K562 (cell line): ENCODE measurements around the gene ZMYND19. TPM values are rescaled to one million over a fixed set of nuclear protein-coding genes. Genes with fewer than 3 reads are reported as not detected.

Experiments
- ARID4B ChIP-seq: sonication (generic); formaldehyde crosslinking; IDR thresholded peaks from 2 replicates; pipeline ENCODE4 v1.8.0; 2022; ENCODE audit warnings: mild to moderate bottlenecking, missing genetic modification reagents
- CBX5 ChIP-seq: IDR thresholded peaks from 2 replicates; pipeline ENCODE4 v1.6.1; 2014; ENCODE audit warnings: low read depth, borderline replicate concordance
- CHAMP1 ChIP-seq: fragments of 450-650 bp; IDR thresholded peaks from 2 replicates; pipeline ENCODE4 v1.6.1; 2016; ENCODE audit warnings: mild to moderate bottlenecking
- E2F5 ChIP-seq: sonication (generic); formaldehyde crosslinking; IDR thresholded peaks from 2 replicates; pipeline ENCODE4 v1.8.0; 2022; ENCODE audit warnings: mild to moderate bottlenecking, missing genetic modification reagents
- E2F6 ChIP-seq, 2 experiments: IDR thresholded peaks; 2 replicates each; pipeline ENCODE4 v1.6.1; 2011; ENCODE audit warnings: borderline replicate concordance in 1 of 2, control low read depth in 1 of 2, low read depth in 1 of 2, low read length in 1 of 2, mild to moderate bottlenecking in 1 of 2, mixed read lengths in 1 of 2, moderate library complexity in 1 of 2; ENCODE audit not compliant: insufficient read depth in 1 of 2, insufficient read length in 1 of 2, poor library complexity in 1 of 2, severe bottlenecking in 1 of 2; ENCODE audit errors: extremely low read depth in 1 of 2
- NR2C2 ChIP-seq, 2 experiments: fragments of 200-800 bp in 1 of 2; sonication (Bioruptor generic) in 1 of 2; sonication (generic) in 1 of 2; formaldehyde crosslinking in 1 of 2; IDR thresholded peaks; 2 replicates each; pipeline versions ENCODE4 v1.6.1 to v1.8.0; 2016 to 2022; ENCODE audit warnings: mild to moderate bottlenecking in 1 of 2, missing compliant biosample characterization in 1 of 2, missing genetic modification characterization in 1 of 2, missing genetic modification reagents in 1 of 2
- PTTG1 ChIP-seq: fragments of 450-650 bp; IDR thresholded peaks from 2 replicates; pipeline ENCODE4 v1.6.1; 2016; ENCODE audit warnings: low read depth, mild to moderate bottlenecking, missing genetic modification characterization, missing compliant biosample characterization
- RB1 ChIP-seq: fragments of 450-650 bp; IDR thresholded peaks from 2 replicates; pipeline ENCODE4 v1.6.1; 2017; ENCODE audit warnings: low read depth, mild to moderate bottlenecking
- RBM22 ChIP-seq: fragments of 200-400 bp; formaldehyde crosslinking; IDR thresholded peaks from 2 replicates; pipeline ENCODE4 v1.6.1; 2018; ENCODE audit warnings: low read length, low read depth; ENCODE audit not compliant: poor library complexity, severe bottlenecking
- ZNF224 ChIP-seq: sonication (generic); formaldehyde crosslinking; IDR thresholded peaks from 2 replicates; pipeline ENCODE4 v1.8.0; 2022; ENCODE audit warnings: mild to moderate bottlenecking, missing genetic modification reagents
- ZNF263 ChIP-seq: sonication (generic); formaldehyde crosslinking; IDR thresholded peaks from 2 replicates; pipeline ENCODE4 v1.8.0; 2022; ENCODE audit warnings: mild to moderate bottlenecking, missing genetic modification reagents, borderline replicate concordance
- ZNF639 ChIP-seq, 2 experiments: fragments of 200-800 bp in 1 of 2; sonication (Bioruptor generic) in 1 of 2; sonication (generic) in 1 of 2; formaldehyde crosslinking in 1 of 2; IDR thresholded peaks in 1 of 2; conservative IDR thresholded peaks in 1 of 2; 2 replicates each; pipeline versions ENCODE4 v1.5.0 to v1.6.1; 2016 to 2020; ENCODE audit warnings: missing compliant biosample characterization in 1 of 2, missing genetic modification characterization in 1 of 2, missing genetic modification reagents in 1 of 2
- polyA plus RNA-seq, 8 experiments: library from polyadenylated mRNA; depleted of rRNA in 4 of 8; stranded (reverse) in 5 of 8; unstranded in 3 of 8; fragments of >200 nt; fragmentation: Nextera tagmentation in 2 of 8; fragmentation: Illumina TruSeq in 1 of 8; extraction: Ambion mirVana in 2 of 8; extraction: Trizol in 1 of 8; gene quantifications; 2 replicates each; pipeline versions ENCODE4 v1.2.1 to v1.2.3, GENCODE V29; 2011 to 2014; ENCODE audit warnings: inconsistent platforms in 1 of 8, missing spikeins in 1 of 8
- total RNA-seq, 7 experiments: library from RNA; depleted of rRNA in 6 of 7; stranded (reverse); fragments of >200 nt in 6 of 7; fragmentation: Illumina TruSeq in 2 of 7; extraction: Trizol in 2 of 7; gene quantifications; 2 replicates each; pipeline versions ENCODE4 v1.2.1 to v1.2.3, GENCODE V29; 2011 to 2021; ENCODE audit warnings: low replicate concordance in 1 of 7

Gene ZMYND19
- total and polyA plus RNA-seq, 9 of the 15 experiments (the other 6 are each of a cell fraction or from before 2014, with no cell fraction given): 1.0 to 86.7 (median 44.0) TPM

- TF ChIP-seq CBX5: no peak
- TF ChIP-seq ZNF263 (CRISPR knock-in tag): no peak
- TF ChIP-seq ARID4B (CRISPR knock-in tag): no peak; the same call in 1 of the 2 replicates
- TF ChIP-seq RBM22: no peak
- no peak for TF ChIP-seq CHAMP1
- no peak for TF ChIP-seq ZNF224
- TF ChIP-seq NR2C2 (CRISPR knock-in tag; IDR thresholded peaks at IDR 0.05): no peak
- peak; percentile 38; the same call in 1 of the 2 replicates for TF ChIP-seq NR2C2 (tag; IDR thresholded peaks at IDR 0.05)
- TF ChIP-seq PTTG1 (tag): no peak
- no peak; a peak in 1 of 4 replicates for TF ChIP-seq ZNF639 (CRISPR knock-in tag; conservative IDR thresholded peaks at IDR 0.05 in 1 of 2, IDR thresholded peaks at IDR 0.05 in 1 of 2)
- TF ChIP-seq RB1: peak; percentile 2; the same call in 1 of the 2 replicates
- no peak for TF ChIP-seq E2F5 (CRISPR knock-in tag)
- no peak for TF ChIP-seq E2F6 (IDR thresholded peaks at IDR 0.05; ENCODE audit: borderline replicate concordance in 1 of 2, extremely low read depth in 1 of 2, insufficient read depth in 1 of 2, insufficient read length in 1 of 2, low read depth in 1 of 2, low read length in 1 of 2, poor library complexity in 1 of 2, severe bottlenecking in 1 of 2)
Measured at GRCh38 chr9:137590123-137590468, 216 bp downstream of the ZMYND19 start (continued).
